GM13976 (cell line): ENCODE measurements around the gene PRPF19.

ENCODE experiments used
- DNase-seq: peaks from one replicate; pipeline ENCODE4 v3.0.0; 2012; ENCODE audit warnings: low spot score
- in situ Hi-C: fragments of 300-500 bp; cut with MboI; formaldehyde crosslinking; loops from one replicate; pipeline ENCODE4 v1.12.0; 2022; ENCODE audit warnings: low sequenced_read_pairs, mixed read lengths, inconsistent platforms; ENCODE audit not compliant: unreplicated experiment
- TF ChIP-seq, protein P1 (sequence below): IDR thresholded peaks from 2 replicates; pipeline ENCODE4 v1.5.1; 2012; ENCODE audit warnings: borderline replicate concordance, mild to moderate bottlenecking; ENCODE audit not compliant: insufficient read depth; ENCODE audit errors: extremely low read depth, missing control alignments, control extremely low read depth

Gene PRPF19

GRCh38 chr11:60921259-60921658, 14.9 kb upstream of the PRPF19 start:
- DNase-seq = no peak
- in situ Hi-C loops = no loop called here
- TF ChIP-seq, protein P1, sequence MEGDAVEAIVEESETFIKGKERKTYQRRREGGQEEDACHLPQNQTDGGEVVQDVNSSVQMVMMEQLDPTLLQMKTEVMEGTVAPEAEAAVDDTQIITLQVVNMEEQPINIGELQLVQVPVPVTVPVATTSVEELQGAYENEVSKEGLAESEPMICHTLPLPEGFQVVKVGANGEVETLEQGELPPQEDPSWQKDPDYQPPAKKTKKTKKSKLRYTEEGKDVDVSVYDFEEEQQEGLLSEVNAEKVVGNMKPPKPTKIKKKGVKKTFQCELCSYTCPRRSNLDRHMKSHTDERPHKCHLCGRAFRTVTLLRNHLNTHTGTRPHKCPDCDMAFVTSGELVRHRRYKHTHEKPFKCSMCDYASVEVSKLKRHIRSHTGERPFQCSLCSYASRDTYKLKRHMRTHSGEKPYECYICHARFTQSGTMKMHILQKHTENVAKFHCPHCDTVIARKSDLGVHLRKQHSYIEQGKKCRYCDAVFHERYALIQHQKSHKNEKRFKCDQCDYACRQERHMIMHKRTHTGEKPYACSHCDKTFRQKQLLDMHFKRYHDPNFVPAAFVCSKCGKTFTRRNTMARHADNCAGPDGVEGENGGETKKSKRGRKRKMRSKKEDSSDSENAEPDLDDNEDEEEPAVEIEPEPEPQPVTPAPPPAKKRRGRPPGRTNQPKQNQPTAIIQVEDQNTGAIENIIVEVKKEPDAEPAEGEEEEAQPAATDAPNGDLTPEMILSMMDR = no peak

DNA sequence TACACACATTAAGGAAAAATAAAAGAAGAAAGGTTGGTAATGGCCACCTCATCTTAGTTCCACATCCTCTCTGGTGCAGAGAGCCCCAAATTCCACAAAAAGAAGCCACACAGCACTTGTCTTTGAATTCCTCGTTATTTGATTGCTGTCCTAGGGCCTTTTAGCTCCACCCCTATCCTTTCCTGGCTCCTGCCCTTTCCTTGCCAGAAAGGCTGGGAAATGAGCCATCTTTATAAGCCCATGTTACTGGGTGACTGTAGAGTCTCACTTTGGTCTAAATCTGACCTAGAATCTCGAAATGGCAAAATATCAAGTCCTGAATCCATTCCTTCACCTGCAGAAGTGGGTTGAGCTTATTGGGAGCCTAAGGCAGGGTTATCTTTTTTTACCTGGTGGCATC, 13.6 kb upstream of the PRPF19 start:
- in situ Hi-C loops = no loop called here
- DNase-seq = no peak
- TF ChIP-seq, protein P1 = no peak

DNA sequence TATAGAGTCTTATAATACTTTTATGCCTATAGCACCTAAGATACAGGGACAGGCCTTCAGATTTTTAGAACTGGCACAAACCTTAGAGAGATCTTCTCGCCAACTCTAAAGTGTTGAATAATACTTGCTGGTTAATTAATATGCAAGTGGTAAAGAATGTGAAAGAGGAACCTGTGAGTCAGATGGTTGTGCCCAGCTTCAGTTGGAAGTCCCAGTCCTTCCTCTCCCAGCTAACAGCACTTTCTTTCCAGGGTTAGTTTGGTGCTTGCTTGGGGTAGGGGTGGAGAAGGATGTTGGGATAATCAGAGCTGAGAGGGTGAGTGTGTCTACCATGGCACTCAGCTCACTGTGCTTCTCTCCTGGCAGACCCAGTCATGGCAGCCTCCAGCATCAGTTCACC, 12.9 kb upstream of the PRPF19 start:
- DNase-seq = no peak
- TF ChIP-seq, protein P1 = no peak
- in situ Hi-C loops = no loop called here

- in situ Hi-C loops = no loop called here
- no peak for DNase-seq
- TF ChIP-seq, protein P1 = no peak
These were observed 12.5 kb upstream of the PRPF19 start for GRCh38 chr11:60918939-60919265.

DNA sequence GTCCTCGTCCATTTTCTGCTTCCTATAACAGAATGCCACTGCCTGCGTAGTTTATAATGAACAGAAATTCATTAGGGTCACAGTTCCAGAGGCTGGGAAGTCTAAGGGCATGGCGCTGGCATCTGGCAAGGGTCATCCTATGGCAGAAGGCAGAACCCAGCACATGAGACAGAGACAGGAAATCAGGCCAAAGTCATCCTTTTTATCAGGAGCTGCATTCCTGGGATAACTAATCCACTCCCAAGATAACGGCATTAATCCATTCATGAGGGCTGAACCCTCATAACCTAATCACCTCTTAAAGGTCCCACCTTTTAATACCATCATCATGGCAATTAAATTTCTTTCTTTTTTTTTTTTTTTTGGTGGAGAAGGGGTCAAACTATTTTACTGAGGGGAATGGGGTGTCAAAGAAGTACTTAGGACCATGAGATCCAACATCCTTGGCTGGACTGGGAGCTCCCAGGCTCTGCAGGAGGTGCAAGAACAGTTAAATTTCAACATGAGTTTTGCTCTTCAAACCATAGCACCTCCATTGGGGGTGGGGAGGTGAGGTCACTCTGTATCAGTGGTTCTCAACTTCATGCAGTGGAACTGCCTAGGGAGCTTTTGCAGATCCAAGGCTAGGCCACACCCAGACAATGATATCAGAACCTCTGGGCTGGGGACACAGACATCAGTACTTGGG, 12.0 kb upstream of the PRPF19 start:
- TF ChIP-seq, protein P1 = no peak
- in situ Hi-C loops = no loop called here

GRCh38 chr11:60917267-60917666, 10.9 kb upstream of the PRPF19 start:
- in situ Hi-C loops = no loop called here
- TF ChIP-seq, protein P1 = no peak
- DNase-seq = no peak

More for the DNA sequence above, 12.0 kb upstream of the PRPF19 start:
- no peak for DNase-seq

DNA sequence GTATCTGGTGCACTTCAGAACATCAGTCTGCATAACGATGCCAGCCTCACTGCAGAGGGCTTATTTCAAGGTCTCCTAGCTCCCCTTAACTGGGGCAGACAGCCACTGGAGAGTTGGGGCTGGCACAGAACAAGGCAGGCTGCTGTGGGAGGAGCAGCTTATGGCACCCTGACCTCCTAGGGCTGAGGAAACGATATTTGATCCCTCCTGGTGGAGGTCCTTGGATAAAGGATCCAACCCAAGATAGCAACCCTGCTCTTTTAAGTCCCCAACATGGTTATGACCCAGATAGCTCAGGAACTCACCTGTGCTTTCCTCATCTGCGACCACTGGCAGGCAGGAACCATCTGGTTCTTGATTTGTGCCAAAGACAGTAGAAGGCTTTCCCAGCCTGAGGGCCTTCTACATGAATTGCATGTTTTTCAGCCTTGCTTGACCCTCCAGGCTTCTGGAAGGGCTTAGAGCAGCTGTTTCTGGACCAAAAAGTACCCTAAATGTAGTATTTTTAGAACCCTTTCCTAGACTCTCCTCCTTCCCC, 10.4 kb upstream of the PRPF19 start:
- no peak for DNase-seq
- TF ChIP-seq, protein P1 = no peak
- in situ Hi-C loops = no loop called here
